ENCODE measurements around the gene CFAP68.
"Not testable (repeated sequence)": the region's sequence is repeated elsewhere in the genome, so short reads cannot be mapped to it uniquely, and the experiment has no call there.

CFAP68 gene

DNA sequence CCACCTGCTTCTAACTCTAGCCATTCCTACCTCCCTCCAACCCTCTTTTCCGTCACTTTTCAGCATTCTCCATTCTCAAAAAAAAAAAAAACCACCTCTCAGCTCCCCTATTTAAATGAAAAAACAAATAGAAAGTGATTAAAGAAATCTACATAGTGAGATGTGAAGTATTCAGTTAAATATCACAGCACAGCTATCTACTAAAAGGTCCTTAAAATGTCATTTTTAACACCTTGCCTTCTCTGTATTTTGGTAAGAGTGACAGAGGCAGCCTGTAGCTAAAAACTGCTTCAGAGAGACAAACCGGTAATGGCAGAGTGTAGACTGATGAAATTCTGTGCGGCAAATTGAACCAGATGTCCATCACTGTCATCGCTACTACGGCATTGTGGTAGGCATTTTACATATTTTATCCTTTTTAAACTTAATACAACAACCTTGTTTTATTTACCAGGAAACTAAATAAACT, 7.6 kb upstream of the CFAP68 start:
- H3K4me1 ChIP-seq (ENCODE audit: control insufficient read depth, insufficient read depth, low read length), result peaks cover 16% of the 10 kb centered on the region
- no peaks in the 10 kb centered on the region for H3K9me3 ChIP-seq (replicated peaks; ENCODE audit: low read length)
- H3K36me3 ChIP-seq (ENCODE audit: insufficient read depth, low read length), result peaks cover 6% of the 10 kb centered on the region
- peak overlapping the region; percentile 91 for H3K9ac ChIP-seq (ENCODE audit: low read depth, low read length)
- H3K4me2 ChIP-seq (ENCODE audit: low read length), result peak overlapping the region; percentile 91
- peak overlapping the region; percentile 94 for H3K4me3 ChIP-seq (ENCODE audit: low read length)
- no peaks in the 10 kb centered on the region for H3K27me3 ChIP-seq (ENCODE audit: control insufficient read depth, insufficient read depth, low read length)

DNA sequence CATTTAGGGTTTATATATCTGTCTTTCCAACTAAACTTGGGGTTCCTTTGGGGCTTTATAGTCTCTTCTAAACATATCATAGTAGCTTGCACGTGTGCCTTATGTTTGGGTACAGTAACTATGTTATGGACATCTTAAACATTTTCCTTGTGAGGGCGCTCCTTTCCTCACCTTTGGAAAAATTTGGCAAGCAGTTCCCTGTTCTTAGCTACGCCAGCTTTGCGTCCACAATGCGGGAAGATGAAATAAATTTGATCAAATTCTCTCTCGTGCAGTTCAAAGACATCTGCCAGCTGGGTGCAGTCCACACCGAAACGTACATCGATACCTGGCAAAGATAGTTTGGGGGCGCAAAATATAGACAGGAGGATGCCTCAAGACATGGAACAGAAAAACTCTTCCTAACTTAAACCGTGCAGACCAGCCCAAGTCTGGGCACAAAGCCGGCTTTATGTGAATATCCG, 924 bp upstream of the CFAP68 start:
- no peaks in the 10 kb centered on the region for H3K27me3 ChIP-seq (ENCODE audit: control insufficient read depth, insufficient read depth, low read length)
- H3K36me3 ChIP-seq (ENCODE audit: insufficient read depth, low read length), result no peaks in the 10 kb centered on the region
- H3K4me2 ChIP-seq (ENCODE audit: low read length), result peak overlapping the region; percentile 79
- H3K4me3 ChIP-seq (ENCODE audit: low read length), result peak overlapping the region; percentile 77
- H3K9me3 ChIP-seq (replicated peaks; ENCODE audit: low read length), result no peaks in the 10 kb centered on the region
- peak overlapping the region; percentile 82 for H3K9ac ChIP-seq (ENCODE audit: low read depth, low read length)
- peaks cover 11% of the 10 kb centered on the region for H3K4me1 ChIP-seq (ENCODE audit: control insufficient read depth, insufficient read depth, low read length)

DNA sequence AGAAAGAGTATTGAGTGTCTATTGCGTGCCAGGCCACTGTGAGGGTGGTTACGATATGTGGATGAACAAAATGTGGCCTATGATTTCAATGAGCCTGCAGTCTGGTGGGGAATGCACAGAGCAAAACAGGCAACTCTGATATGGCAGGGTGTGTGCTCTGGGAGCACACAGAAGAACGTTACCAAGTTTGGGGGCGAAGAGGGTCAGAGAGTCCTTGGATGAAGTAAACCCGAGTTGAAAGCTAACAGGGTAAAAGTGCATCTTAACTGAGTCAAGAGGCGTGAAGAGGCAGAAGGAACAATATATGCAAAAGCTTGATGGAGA, 258 bp downstream of the CFAP68 start:
- no peaks in the 10 kb centered on the region for H3K27me3 ChIP-seq (ENCODE audit: control insufficient read depth, insufficient read depth, low read length)
- no peaks in the 10 kb centered on the region for H3K9me3 ChIP-seq (replicated peaks; ENCODE audit: low read length)
- H3K4me2 ChIP-seq (ENCODE audit: low read length), result peak overlapping the region; percentile 79
- peak overlapping the region; percentile 82 for H3K9ac ChIP-seq (ENCODE audit: low read depth, low read length)
- H3K4me1 ChIP-seq (ENCODE audit: control insufficient read depth, insufficient read depth, low read length), result peaks cover 11% of the 10 kb centered on the region
- H3K4me3 ChIP-seq (ENCODE audit: low read length), result peak overlapping the region; percentile 77
- no peaks in the 10 kb centered on the region for H3K36me3 ChIP-seq (ENCODE audit: insufficient read depth, low read length)

DNA sequence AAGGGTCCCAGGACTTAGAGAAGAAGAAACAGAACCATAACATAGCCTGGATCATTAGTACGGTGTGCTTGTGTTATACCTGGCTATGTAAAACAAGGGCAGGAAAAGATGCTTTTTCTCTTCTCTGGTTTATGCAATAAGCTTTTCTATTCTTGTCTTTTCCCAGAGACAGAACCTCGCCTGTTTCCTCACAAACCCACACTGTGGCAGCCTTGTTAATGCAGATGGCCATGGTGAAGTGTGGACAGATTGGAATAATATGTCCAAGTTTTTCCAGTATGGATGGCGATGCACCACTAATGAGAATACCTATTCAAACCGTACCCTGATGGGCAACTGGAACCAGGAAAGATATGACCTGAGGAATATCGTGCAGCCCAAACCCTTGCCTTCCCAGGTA, 2.9 kb downstream of the CFAP68 start:
- Histone ChIP-seq H3K9ac (ENCODE audit: low read depth, low read length) (no peak overlapping the region), H3K4me1 (ENCODE audit: control insufficient read depth, insufficient read depth, low read length) (peaks cover 11% of the 10 kb centered on the region), H3K27me3 (ENCODE audit: control insufficient read depth, insufficient read depth, low read length) (no peaks in the 10 kb centered on the region), H3K4me2 (ENCODE audit: low read length) (no peak overlapping the region), H3K9me3 (replicated peaks; ENCODE audit: low read length) (no peaks in the 10 kb centered on the region), H3K36me3 (ENCODE audit: insufficient read depth, low read length) (no peaks in the 10 kb centered on the region), H3K4me3 (ENCODE audit: low read length) (no peak overlapping the region)

DNA sequence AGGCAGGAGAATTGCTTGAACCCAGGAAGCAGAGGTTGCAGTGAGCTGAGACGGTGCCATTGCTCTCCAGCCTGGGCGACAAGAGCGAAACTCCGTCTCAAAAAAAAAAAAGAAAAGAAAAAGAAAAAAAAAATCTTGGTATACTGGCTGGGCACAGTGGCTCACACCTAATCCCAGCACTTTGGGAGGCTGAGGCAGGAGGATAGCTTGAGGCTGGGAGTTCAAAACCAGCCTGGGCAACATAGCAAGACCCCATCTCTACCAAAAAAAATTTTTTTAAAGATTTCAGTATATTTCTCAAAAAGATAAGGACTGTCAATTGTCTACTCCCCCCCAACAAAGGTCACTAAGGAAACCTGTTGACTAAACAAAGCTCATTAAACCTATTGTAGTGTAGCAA, 5.7 kb downstream of the CFAP68 start:
- H3K4me3 ChIP-seq (ENCODE audit: low read length); H3K4me1 ChIP-seq (ENCODE audit: control insufficient read depth, insufficient read depth, low read length); H3K4me2 ChIP-seq (ENCODE audit: low read length); H3K27me3 ChIP-seq (ENCODE audit: control insufficient read depth, insufficient read depth, low read length); H3K9ac ChIP-seq (ENCODE audit: low read depth, low read length); H3K36me3 ChIP-seq (ENCODE audit: insufficient read depth, low read length); H3K9me3 ChIP-seq (replicated peaks; ENCODE audit: low read length): not testable (repeated sequence)

DNA sequence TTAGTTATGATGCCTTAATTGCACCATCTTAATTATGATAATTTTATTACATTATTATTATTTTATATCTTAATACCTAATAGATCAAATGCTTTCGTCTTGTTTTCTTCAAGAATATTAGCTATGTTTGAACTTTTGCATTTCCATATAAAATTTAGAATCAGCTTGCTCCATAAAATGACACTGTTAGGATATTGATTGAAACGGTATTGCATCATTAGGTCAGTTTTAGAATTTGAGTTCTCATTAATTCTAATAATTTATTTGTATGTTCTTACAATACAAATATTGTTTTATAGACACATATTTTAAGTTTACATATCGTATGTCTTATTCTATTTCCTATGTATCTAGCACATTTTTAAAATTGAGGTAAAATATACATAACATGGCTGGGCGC, 6.7 kb downstream of the CFAP68 start:
- no peak overlapping the region for H3K4me3 ChIP-seq (ENCODE audit: low read length)
- no peaks in the 10 kb centered on the region for H3K27me3 ChIP-seq (ENCODE audit: control insufficient read depth, insufficient read depth, low read length)
- H3K4me2 ChIP-seq (ENCODE audit: low read length), result no peak overlapping the region
- H3K9me3 ChIP-seq (replicated peaks; ENCODE audit: low read length), result no peaks in the 10 kb centered on the region
- no peaks in the 10 kb centered on the region for H3K36me3 ChIP-seq (ENCODE audit: insufficient read depth, low read length)
- no peaks in the 10 kb centered on the region for H3K4me1 ChIP-seq (ENCODE audit: control insufficient read depth, insufficient read depth, low read length)
- H3K9ac ChIP-seq (ENCODE audit: low read depth, low read length), result no peak overlapping the region

DNA sequence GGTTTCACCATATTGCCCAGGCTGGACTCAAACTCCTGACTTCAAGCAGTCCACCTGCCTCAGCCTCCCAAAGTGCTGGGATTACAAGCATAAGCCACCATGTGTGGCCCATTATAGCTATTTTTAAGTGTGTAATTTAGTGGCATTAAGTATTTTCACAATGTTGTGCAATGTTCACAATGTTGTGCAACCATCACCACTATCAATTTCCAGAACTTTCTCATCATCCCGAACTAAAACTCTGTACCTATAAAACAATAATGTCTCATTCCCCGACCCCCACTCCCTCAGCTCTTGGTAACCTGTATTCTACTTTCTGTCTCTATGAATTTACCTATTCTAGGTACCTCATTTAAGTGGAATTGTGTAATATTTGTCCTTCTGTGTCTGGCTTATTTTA, 7.5 kb downstream of the CFAP68 start:
- Histone ChIP-seq H3K27me3 (ENCODE audit: control insufficient read depth, insufficient read depth, low read length) (no peaks in the 10 kb centered on the region), H3K4me3 (ENCODE audit: low read length) (no peak overlapping the region), H3K9me3 (replicated peaks; ENCODE audit: low read length) (no peaks in the 10 kb centered on the region)

DNA sequence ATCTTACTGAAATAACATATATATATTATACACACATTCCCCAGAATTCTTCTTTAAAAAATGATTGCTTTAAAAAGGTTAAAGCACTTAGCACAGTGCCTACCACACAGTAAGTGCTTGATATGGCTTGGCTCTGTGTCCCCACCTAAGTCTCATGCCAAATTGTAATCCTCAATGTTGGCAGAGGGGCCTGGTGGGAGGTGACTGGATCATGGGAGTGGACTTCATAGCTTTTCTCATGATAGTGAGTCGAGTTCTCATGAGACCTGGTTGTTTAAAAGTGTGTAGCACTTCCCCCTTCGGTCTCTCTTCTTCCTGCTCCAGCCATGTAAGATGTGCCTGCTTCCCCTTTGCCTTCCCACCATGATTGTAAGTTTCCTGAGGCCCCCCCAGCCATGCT, 26.1 kb downstream of the CFAP68 start:
- Histone ChIP-seq H3K27me3 (ENCODE audit: control insufficient read depth, insufficient read depth, low read length) (no peaks in the 10 kb centered on the region), H3K4me1 (ENCODE audit: control insufficient read depth, insufficient read depth, low read length) (peaks cover 11% of the 10 kb centered on the region), H3K4me3 (ENCODE audit: low read length) (no peak overlapping the region), H3K9me3 (replicated peaks; ENCODE audit: low read length) (no peaks in the 10 kb centered on the region), H3K9ac (ENCODE audit: low read depth, low read length) (no peak overlapping the region), H3K4me2 (ENCODE audit: low read length) (peak overlapping the region; percentile 12), H3K36me3 (ENCODE audit: insufficient read depth, low read length) (peaks cover 25% of the 10 kb centered on the region)

More for the DNA sequence above, 7.5 kb downstream of the CFAP68 start:
- Histone ChIP-seq H3K36me3 (ENCODE audit: insufficient read depth, low read length) (no peaks in the 10 kb centered on the region), H3K4me1 (ENCODE audit: control insufficient read depth, insufficient read depth, low read length) (no peaks in the 10 kb centered on the region), H3K4me2 (ENCODE audit: low read length) (no peak overlapping the region), H3K9ac (ENCODE audit: low read depth, low read length) (no peak overlapping the region)

DNA sequence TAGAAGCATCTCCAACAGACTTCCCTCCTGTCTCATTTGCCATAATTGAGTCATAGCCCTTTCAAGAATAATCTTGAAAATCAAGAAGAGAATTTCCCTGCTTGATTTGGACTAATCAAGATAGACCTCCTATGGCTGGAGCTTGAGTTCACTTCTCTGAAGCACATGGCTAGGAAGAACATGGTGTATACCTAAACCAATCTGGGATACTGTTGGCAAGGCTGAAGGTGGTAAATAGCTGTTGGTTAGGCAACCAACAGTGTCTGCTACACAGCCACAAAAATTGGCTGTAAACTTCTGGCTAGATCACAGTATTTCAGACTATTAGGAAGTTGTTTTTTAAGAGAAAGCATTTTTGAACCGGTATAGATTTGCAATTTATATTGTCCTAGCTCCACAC, 27.3 kb downstream of the CFAP68 start:
- Histone ChIP-seq H3K27me3 (ENCODE audit: control insufficient read depth, insufficient read depth, low read length) (no peaks in the 10 kb centered on the region), H3K9me3 (replicated peaks; ENCODE audit: low read length) (no peaks in the 10 kb centered on the region), H3K4me1 (ENCODE audit: control insufficient read depth, insufficient read depth, low read length) (peaks cover 24% of the 10 kb centered on the region), H3K9ac (ENCODE audit: low read depth, low read length) (no peak overlapping the region), H3K36me3 (ENCODE audit: insufficient read depth, low read length) (peaks cover 25% of the 10 kb centered on the region), H3K4me2 (ENCODE audit: low read length) (no peak overlapping the region), H3K4me3 (ENCODE audit: low read length) (no peak overlapping the region)

DNA sequence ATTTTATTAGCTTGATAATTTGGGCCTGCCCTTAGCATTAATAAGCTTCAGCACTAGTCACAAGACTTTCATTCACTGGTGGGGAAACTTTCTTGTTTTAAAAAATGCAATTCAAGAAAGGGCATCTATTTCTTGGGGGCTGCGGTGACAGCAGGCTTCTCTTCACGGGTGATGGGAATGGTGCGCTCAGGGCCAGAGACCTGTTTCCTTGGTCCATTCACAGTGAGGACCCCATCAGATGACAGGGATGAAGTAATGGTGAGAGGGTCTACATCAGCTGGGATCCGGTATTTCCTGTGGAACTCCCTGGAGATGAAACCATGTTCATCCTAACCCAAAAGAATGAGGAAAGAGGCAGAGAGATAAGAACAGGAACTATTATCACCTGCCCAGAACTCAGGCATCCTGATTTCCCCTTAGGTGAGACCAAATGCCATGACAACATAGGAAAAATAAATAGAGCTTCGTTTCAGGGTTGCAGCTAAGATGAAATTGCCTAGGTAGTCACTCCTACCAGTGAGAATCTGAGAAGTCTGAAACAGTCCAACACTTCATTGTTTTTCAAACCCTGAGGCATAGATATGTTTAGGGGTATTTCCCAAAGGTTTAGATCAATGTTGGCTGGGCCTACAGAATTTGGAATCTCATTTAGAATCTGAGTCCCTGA, 29.4 kb downstream of the CFAP68 start:
- Histone ChIP-seq H3K9ac (ENCODE audit: low read depth, low read length) (peak overlapping the region; percentile 98), H3K27me3 (ENCODE audit: control insufficient read depth, insufficient read depth, low read length) (no peaks in the 10 kb centered on the region), H3K36me3 (ENCODE audit: insufficient read depth, low read length) (peaks cover 25% of the 10 kb centered on the region), H3K4me1 (ENCODE audit: control insufficient read depth, insufficient read depth, low read length) (peaks cover 39% of the 10 kb centered on the region), H3K9me3 (replicated peaks; ENCODE audit: low read length) (no peaks in the 10 kb centered on the region), H3K4me2 (ENCODE audit: low read length) (peak overlapping the region; percentile 96), H3K4me3 (ENCODE audit: low read length) (no peak overlapping the region)

DNA sequence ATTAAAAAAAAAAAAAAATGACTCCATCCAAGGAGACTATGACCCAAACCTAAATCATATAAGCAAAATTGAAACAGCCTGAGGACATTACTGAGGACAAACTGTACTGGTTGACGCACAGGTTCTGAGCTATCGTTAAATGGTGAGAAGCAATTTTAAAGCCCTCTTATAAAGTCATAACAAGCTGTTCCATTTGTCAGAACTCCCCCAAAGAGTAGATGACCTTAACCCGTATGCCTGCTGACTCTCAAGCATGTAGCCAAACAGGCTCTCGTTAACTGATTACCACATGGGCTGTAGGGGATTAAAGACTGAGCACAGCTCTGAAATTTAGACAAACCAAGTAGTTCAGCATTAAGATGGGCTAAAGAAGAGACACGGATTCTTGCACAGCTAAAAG, 30.0 kb downstream of the CFAP68 start:
- H3K9me3 ChIP-seq (replicated peaks; ENCODE audit: low read length), result no peaks in the 10 kb centered on the region
- peak overlapping the region; percentile 77 for H3K4me3 ChIP-seq (ENCODE audit: low read length)
- H3K27me3 ChIP-seq (ENCODE audit: control insufficient read depth, insufficient read depth, low read length), result no peaks in the 10 kb centered on the region
- H3K9ac ChIP-seq (ENCODE audit: low read depth, low read length), result peak overlapping the region; percentile 98
- peaks cover 44% of the 10 kb centered on the region for H3K4me1 ChIP-seq (ENCODE audit: control insufficient read depth, insufficient read depth, low read length)
- H3K36me3 ChIP-seq (ENCODE audit: insufficient read depth, low read length), result peaks cover 25% of the 10 kb centered on the region
- peak overlapping the region; percentile 96 for H3K4me2 ChIP-seq (ENCODE audit: low read length)

Measured in skeletal muscle satellite cell (primary cell).